Stimulated activated CD8-positive, alpha-beta memory T cell treated with anti-CD3 and anti-CD28 coated beads, Interleukin-7, amount 100 ng/mL, for 24 hours (primary cell): ENCODE results near the gene PARD3.

Experiments
- DNase-seq: peaks from one replicate; pipeline ENCODE4 v3.0.0-alpha.2; 2020; ENCODE audit warnings: low read depth

The PARD3 gene

GRCh38 chr10:34689053-34689452, 126.0 kb downstream of the PARD3 start:
- no peak for DNase-seq

GRCh38 chr10:34687434-34688210, 127.5 kb downstream of the PARD3 start:
- no peak for DNase-seq

- no peak for DNase-seq
These were observed 132.5 kb downstream of the PARD3 start for GRCh38 chr10:34682580-34682979.

GRCh38 chr10:34681933-34682332, 133.2 kb downstream of the PARD3 start:
- DNase-seq: no peak

GRCh38 chr10:34679177-34679576, 135.9 kb downstream of the PARD3 start:
- DNase-seq: no peak

- DNase-seq: no peak
These were observed 137.5 kb downstream of the PARD3 start for GRCh38 chr10:34677591-34677990.

- DNase-seq: no peak
These were observed 138.0 kb downstream of the PARD3 start for GRCh38 chr10:34677132-34677531.

GRCh38 chr10:34674176-34674575, 140.9 kb downstream of the PARD3 start:
- no peak for DNase-seq

- DNase-seq: no peak
These were observed 145.0 kb downstream of the PARD3 start for GRCh38 chr10:34670081-34670480.

- no peak for DNase-seq
These were observed 146.0 kb downstream of the PARD3 start for GRCh38 chr10:34669079-34669478.

- no peak for DNase-seq
These were observed 147.9 kb downstream of the PARD3 start for GRCh38 chr10:34667177-34667576.

- no peak for DNase-seq
These were observed 148.9 kb downstream of the PARD3 start for GRCh38 chr10:34666008-34666704.

- no peak for DNase-seq
These were observed 150.4 kb downstream of the PARD3 start for GRCh38 chr10:34664706-34665105.

GRCh38 chr10:34661580-34661979, 153.5 kb downstream of the PARD3 start:
- DNase-seq: no peak

GRCh38 chr10:34658934-34659333, 156.2 kb downstream of the PARD3 start:
- DNase-seq: no peak

GRCh38 chr10:34656661-34657060, 158.4 kb downstream of the PARD3 start:
- no peak for DNase-seq

- no peak for DNase-seq
These were observed 159.6 kb downstream of the PARD3 start for GRCh38 chr10:34655286-34656170.

- no peak for DNase-seq
These were observed 160.9 kb downstream of the PARD3 start for GRCh38 chr10:34654211-34654610.

GRCh38 chr10:34653530-34653929, 161.6 kb downstream of the PARD3 start:
- no peak for DNase-seq

- no peak for DNase-seq
These were observed 163.5 kb downstream of the PARD3 start for GRCh38 chr10:34651416-34652195.

- no peak for DNase-seq
These were observed 164.9 kb downstream of the PARD3 start for GRCh38 chr10:34650156-34650555.

- DNase-seq: no peak
These were observed 165.7 kb downstream of the PARD3 start for GRCh38 chr10:34649385-34649784.
